Measurements from ENCODE around the gene GABBR2.
A peak's percentile ranks its signal among the peaks of the same experiment; 100 is the strongest.
"Not testable (repeated sequence)": the region's sequence is repeated elsewhere in the genome, so short reads cannot be mapped to it uniquely, and the experiment has no call there.

The GABBR2 gene

DNA sequence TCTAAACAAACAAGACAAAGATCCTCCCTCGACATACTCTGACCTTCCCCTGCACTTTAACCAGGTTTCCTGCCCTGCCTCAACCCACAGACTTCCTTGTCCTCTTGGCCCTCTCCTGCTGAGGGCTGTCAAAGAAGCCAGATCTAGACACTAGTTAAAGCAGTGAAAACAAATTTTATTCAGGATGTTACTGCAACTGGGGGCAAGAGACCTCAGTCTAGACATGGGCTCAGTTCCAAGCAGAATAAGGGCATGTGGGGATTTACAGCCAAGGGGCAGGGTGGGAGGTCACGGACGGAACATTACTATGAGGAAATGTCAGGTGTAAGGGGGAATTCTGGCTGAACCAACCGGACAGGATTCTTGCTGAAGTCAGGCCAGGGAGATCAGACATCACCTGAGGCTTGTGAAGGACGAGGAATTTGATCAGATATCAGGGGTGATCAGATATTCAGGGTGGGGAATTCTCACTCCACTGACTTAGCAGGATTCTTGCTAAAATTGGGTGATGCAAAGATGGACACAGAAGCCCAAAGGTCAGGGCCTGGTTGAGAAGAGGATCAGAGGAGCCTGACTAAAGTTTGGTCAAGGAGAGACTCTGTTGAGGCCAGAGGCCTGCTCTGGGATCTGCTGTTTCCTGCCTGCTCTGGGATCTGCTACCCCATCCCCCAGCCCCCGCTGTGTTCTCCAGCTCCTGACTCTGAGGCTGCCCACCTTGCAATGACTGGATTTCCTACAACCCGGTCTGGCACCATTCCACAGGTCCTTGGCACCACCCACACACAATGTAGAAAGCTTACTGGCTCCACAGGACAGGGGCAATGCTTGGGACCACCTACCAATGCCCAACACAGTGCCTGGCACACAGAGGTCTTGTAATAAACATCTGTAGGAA lies 21.5 kb downstream of the GABBR2 start:
- DNase-seq, result no peak

DNA sequence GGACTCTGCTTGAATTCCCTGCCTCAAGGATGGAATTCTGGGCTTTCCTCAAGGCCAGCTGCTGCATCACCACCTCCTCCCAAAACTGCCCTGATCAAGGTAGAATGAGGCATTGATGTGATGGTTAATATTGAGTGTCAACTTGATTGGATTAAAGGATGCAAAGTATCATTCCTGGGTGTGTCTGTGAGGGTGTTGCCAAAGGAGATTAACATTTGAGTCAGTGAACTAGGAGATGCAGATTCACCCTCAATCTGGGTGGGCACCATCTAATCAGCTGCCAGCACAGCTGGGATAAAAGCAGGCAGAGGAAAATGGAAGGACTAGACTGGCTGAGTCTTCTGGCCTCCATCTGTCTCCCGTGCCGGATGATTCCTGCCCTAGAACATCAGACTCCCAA lies 23.9 kb downstream of the GABBR2 start:
- not testable (repeated sequence) for DNase-seq

DNA sequence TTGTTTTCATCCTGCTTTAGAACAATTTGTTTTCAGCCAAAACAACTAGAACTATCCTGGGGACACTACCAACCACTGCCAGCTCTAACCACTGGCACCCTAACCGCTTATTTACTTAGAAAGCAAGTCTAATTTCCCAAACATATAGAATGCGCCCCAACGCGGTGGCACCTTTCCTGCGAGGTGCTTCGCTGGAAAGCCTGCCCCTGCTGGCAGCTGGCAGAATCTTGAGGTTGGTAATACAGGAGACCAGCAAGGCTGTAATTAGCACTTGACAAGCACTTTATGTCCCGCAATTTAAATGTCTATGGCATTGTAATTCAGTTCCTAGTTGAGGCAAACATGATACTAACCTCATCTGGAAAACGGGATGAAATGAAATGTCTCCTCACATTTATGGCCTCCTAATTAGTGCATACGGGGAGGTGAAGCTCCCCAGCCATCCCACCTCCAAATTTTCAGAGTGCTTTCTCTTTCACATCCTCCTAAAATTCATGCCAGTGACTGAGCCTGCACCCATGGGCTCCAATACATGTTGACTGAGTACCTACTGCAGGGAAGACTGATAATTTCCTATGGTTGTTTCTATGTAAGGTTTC lies 30.4 kb downstream of the GABBR2 start:
- no peak for DNase-seq

DNA sequence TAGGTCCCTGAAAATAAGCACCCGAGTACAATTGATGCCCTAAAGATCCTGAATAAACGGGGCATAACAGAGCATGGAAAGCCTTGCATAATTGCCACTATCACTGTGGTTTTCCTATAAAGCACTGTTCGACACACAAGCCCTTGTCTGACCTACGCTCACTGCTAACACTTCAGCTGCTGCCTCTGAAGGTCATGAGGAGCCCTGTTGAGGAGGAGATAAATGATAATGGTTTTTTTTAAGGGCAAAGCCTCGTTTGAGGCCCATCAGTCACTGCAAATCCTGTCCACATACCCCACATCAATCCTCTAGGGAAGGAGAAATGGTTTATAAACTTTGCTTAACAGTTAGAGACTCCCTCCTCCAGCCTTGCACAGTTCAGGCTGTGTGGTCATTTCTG lies 35.1 kb downstream of the GABBR2 start:
- DNase-seq, result no peak

DNA sequence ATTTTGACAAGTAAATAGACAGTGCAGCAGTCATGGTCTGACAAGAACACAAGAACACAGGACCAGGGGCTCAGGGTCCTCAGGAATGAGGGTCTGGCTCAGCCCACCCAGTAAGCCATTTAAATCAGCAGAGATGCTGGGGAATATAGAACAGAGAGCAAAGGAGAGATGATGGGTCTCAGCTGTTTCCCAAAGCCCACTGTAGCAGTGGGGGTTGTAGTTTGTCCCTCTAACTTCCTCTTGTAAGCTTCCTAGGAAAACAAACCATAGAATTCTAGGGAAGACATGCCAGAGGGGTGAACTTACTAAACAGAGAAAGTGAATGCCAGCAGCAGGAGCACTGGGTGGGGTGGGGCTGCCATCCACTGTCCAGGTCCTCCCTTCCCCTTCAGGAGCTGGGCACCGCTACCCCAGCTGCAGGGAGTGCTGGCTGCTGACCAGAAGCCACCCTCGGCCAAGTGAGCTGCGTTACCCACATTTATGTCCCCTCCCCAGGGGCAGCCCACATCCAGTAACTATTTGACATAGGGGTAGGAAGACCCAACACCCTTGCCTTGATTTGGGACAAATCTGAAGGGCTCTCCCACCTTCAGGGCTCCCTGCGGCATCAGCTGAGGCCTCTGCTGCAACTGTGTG lies 41.6 kb downstream of the GABBR2 start:
- DNase-seq, result no peak

DNA sequence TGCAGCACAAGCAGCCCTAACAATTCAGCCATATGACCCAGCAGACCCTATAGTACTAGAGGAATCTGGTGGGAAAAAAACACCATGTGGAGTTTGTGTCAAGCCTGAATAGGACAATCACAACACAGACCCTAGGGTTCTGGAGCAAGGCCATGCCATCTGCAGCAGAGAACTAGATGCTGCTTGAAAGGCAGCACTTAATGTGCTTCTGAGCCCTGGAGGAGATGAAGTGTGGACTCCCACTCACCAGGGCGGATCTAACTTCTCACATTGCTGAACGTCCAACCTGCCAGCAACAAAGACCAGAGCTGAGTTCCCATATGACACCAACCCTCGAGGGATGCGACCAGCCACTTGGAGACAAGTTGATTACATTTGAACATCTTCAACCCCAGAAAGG lies 43.2 kb downstream of the GABBR2 start:
- no peak for DNase-seq

DNA sequence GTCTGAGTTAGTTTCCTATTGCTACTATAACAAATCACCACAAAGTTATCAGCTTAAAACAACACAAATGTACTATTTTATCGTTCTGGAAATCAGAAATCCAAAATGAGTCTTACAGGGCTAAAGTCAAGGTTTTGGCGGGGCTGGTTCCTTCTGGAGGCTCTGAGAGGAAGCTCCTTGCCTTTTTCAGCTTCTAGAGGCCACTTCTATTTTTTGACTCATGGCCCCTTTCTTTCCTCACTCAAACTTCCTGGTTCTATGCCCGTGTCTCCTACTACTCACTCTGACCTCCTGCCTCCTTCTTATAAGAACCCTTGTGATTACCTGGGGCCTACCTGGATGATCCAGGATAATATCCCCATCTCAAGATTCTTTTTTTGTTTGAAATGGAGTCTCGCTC lies 48.2 kb downstream of the GABBR2 start:
- no peak for DNase-seq

DNA sequence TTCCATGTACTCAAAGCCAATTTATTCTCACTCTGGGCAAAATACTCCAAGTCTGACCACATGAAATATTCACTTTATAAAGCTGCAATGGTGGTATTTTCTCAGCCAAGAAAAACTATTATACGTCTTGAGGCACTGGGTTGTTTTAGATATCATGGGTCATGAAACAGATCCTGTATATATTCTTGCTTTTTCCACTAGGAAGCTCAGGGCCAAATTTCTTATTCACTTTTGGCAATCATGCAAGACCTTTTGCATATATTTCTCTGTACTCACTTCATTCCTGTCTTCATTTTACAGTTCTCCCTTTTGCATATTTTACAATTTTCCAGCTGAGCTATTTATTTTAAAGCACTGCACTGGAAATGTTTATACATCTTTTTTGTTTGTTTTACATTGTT lies 49.8 kb downstream of the GABBR2 start:
- no peak for DNase-seq

DNA sequence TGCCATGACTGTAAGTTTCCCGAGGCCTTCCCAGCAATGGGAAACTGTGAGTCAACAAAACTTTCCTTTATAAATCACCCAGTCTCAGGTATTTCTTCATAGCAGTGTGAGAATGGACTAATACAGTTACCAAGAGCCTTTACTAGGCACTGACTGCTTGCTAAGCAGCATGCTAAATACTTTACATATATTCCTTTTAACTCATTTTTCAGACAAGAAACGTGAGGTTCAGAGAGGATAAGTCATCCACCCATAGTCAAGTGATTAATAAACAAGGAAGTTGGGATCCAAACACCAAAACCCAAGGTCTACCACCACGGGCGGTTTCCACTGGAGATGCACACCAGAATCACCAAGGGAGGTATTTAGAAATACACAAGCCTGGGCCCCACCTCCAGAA lies 50.8 kb downstream of the GABBR2 start:
- DNase-seq, result no peak

DNA sequence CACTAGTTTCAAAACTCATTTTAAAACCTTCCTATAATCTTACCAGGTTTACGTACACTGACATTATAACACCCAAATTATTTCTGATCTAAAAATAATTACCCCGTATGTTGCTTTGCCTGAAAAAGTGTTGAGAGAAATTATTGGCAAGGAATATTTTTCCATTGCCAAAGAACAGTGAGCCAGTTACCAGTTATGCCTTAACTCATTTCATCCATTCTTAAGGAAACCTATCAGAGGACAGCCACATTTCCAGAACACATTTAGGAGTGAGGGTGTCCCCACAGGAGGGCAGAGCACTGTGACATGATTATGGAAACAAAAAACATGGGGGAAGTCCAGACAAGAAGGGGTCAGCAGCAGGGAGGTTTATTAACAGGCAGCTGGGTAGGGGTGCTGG lies 52.2 kb downstream of the GABBR2 start:
- no peak for DNase-seq

DNA sequence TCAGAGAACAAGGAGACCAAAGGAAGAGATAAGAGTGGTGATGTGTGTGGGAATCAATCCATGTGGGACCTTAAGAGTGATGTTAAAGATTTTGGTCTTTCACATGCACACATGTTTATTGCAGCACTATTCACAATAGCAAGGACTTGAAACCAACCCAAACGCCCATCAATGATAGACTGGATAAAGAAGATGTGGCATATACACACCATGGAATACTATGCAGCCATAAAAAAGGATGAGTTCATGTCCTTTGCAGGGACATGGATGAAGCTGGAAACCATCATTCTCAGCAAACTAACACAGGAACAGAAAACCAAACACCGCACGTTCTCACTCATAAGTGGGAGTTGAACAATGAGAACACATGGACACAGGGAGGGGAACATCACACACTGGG lies 53.3 kb downstream of the GABBR2 start:
- DNase-seq, result not testable (repeated sequence)

DNA sequence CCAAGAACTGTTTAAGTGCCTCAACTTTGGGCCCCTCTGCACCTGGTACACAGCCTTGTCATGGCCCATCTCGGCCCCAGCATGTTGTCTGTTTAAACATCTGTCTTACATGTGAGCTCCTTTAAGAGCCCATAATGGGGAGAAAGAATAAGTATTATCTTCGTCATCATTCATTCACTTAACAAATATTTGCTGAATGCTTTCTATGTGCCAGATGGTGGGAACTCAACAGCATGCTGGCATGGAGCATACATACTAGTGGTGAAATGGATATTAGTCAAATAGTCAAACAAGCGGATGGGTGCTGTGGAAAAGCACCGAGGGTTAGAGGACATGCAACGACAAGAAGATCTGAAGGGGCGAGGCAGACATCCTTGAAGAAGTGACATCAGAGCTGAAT lies 54.5 kb downstream of the GABBR2 start:
- no peak for DNase-seq

DNA sequence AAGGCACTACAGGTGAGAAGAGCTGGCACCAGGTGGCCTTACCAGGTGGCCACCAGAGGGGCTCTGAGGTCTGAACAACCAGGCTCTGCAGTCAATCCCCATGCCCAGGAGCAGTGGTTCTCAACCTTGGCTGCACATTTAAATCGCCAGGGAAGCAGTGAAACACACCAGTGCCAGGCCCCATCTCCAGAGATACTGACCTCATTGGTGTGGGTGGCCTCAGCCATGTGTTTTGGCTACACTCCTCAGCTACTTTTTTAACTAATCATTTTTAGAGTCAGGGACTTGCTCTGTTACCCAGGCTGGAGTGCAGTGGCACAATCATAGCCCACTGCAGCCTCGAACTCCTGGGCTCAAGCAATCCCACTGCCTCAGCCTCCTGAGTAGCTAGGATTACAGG lies 56.0 kb downstream of the GABBR2 start:
- DNase-seq, result no peak

DNA sequence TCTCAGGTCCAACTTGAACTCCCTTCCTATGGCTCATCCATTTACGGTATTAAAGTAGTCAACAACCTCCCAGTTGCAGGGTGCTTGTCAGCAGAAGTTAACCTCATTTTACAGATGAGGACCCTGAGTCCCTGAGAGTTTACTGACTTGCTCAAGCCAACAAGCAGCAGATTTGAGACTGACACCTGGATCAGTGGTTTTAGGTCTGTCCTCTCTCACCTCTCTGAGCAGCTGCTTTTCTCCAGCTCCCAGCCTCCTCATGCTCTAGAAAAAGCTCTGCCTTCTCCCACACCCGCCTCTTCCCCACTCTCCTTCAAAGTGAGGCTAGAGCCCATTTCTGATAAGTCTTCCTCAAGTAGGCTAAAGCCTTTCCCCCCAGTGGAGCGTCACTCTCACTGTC lies 56.4 kb downstream of the GABBR2 start:
- no peak for DNase-seq

DNA sequence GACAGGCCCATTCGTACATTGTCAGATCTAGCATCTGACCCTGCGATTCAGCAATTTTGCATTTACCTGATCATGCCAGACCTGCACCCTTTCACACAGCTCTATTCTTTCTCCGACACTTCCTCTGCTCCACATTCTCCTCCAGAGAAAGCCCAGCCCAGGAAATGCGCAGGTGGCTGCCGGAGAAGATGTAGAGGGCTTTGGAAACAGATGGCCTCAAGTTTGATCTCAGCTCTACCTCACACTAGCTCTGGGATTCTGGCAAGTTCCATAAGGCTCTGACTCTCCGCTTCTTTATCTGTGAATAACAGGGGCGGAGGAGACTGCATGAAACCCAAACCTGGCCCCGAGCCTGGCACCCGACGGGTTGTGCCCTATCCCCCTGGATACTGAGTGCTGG lies 61.5 kb downstream of the GABBR2 start:
- no peak for DNase-seq

DNA sequence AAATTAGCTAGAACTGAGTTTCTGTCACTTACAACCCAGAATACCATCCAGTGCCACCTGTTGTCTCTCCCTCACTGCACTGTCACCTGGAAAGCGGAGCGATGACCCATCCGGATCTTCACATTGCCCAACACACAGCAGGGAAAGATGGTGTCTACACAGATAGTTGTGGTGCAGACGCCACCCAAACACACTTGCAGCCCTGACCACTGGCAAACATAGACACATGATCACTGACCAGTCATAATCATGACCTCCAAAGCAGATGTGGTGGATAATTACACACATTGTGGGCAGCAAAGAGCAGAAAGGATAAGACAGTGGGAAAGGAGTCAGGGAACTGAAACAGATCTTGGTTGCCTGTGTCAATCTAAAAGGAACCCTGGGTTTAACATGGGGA lies 64.7 kb downstream of the GABBR2 start:
- no peak for DNase-seq

DNA sequence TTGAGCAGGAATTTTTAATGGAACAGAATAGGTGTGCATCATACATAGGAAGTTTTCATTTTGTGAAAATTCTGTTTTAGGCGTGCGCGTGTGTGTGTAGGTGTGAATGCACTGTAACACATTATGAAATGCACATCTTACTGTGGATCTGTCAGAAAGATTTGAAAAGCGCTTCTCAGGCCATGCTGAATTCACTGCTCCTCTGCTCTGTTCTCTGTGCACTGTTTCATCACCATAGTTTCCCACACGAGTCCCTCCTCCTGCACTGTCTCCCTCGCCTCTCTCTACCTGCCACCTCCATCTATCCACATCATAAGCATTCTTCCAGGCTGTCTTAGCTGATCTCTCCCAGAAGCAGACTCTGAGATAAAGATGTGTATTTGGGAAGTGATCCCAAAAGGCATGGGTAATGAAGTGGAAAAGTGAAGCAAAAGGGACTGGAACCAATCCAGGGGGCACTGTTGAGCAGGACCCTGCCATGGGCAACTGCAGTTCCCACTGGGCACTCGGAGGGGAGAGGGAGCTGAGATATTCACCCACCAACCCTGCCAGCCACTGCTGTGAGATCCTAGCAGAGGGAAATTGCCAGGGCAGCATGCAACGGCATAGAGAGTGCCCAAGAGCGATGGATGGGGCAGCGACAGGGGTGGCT lies 65.9 kb downstream of the GABBR2 start:
- DNase-seq, result peak in 16 of 56 donors; percentile 4 to 57 (median 28)

DNA sequence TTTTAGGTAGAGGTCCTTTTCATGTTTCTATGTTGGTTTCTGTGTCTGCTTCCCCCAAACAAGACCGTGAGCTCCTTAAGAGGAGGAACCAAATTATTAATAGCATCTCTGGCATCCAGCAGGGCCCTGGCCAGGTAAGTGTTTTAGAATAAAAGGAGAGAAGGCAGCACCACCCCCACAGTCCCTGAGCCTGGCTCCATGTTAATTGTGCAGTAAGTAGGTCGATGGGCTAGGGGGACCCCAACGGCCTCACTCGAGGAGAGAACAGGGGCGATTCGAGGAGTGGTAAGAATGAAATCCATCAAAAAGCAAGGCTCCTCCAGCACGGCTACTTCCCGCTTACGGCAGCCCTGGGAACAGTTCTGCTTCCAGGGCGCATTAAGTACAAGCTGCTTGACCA lies 67.0 kb downstream of the GABBR2 start:
- DNase-seq, result no peak

DNA sequence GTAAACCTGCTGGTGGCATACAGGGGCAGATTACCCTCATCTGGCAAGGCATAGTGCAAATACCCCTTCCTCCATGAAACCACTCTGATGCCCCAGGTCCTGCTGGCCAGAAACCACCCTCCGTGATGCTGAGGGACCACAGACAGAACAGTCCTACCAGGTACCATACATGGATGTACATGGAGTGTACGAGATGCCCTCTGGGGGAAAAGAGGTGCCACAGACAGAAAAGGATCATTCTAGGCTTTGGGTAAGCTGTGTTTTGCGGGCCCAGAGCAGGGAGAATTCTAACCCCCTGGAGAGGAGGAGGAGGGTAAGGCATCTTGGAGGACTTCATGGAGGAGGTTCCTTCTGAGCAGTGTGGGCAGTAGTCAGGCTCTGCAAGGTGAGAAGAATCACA lies 68.3 kb downstream of the GABBR2 start:
- DNase-seq, result no peak

DNA sequence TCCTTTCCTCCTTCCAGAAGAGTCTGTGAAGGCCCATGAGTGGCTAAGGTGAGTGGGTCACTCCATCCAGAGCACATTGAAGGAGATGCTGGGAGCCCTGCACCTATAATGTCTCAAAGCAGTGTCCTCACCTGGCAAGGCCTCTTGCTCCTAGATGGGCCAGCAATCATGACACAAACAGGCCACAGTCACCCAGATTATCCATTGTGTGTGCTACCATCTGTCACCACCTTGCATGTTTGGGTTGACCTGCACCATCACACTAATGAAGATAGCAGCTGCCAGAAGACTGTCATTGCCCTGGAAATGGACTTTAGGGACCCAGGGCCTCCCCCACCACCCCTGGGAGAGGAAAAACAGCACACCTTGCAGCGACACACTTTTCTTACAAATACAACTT lies 69.6 kb downstream of the GABBR2 start:
- no peak for DNase-seq

DNA sequence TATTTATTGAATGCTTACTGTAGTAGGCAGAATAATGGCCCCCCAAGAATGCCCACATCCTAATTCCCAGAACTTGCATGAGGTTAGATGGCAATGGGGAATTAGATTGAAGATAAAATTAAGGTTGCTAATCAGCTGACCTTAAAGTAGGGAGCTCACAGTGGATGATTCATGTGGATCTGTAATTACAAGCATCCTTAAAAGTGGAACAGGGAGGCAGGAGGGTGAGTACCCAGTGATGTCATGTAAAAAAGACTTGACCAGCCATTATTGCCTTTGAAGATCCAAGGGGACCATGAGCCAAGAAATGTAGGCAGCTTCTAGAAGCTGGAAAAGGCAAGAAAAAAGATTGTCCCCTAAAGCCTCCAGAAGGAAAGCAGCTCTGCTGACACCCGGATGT lies 71.4 kb downstream of the GABBR2 start:
- DNase-seq, result no peak

DNA sequence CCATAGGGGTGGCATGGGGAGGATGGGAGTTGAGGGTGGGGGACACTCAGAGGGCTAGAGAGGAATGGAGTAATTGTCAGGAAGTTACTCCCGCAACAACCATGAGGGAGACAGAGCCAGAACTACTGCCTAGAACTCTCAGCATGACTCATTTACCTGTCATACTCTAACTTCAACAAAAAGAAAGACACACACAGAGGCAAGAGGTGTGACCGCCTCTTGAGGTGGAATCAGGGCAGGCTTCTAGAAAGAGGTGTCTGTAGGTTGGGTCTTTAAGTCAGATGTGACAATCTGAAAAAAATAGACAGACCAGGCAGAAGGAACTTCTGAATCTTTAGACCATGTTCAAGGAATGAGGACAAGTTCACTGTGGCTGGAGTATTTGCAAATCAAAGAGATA lies 73.4 kb downstream of the GABBR2 start:
- no peak for DNase-seq
